SK-N-SH treated with all-trans-retinoic acid at 6 μM for 48 hours (cell line): ENCODE data around the gene LRRN1.

Experiments used
- ARNTL ChIP-seq: fragments of 450-650 bp; formaldehyde crosslinking; IDR thresholded peaks from 2 replicates; pipeline ENCODE4 v1.5.0; 2020; ENCODE audit warnings: low read depth, mild to moderate bottlenecking, moderate library complexity, borderline replicate concordance
- CSDC2 ChIP-seq: fragments of 250-450 bp; sonication (Bioruptor Pico); IDR thresholded peaks from 2 replicates; pipeline ENCODE4 v1.5.0; 2020; ENCODE audit warnings: mild to moderate bottlenecking, moderate library complexity
- CSRNP3 ChIP-seq: fragments of 250-450 bp; sonication (Bioruptor Pico); IDR thresholded peaks from 2 replicates; pipeline ENCODE4 v1.5.1; 2021; ENCODE audit warnings: mild to moderate bottlenecking, moderate library complexity
- ESRRG ChIP-seq: fragments of 250-450 bp; sonication (Bioruptor Pico); IDR thresholded peaks from 2 replicates; pipeline ENCODE4 v1.6.1; 2021; ENCODE audit warnings: mild to moderate bottlenecking
- GLIS3 ChIP-seq: fragments of 250-450 bp; sonication (Bioruptor Pico); IDR thresholded peaks from 2 replicates; pipeline ENCODE4 v1.5.0; 2020; ENCODE audit warnings: mild to moderate bottlenecking, moderate library complexity
- ISL1 ChIP-seq: fragments of 250-450 bp; sonication (Bioruptor Pico); IDR thresholded peaks from 2 replicates; pipeline ENCODE4 v2.1.2; 2022; ENCODE audit warnings: mild to moderate bottlenecking, moderate library complexity
- PATZ1 ChIP-seq: fragments of 250-450 bp; sonication (Bioruptor Pico); IDR thresholded peaks from 2 replicates; pipeline ENCODE4 v1.8.0; 2020; ENCODE audit warnings: mild to moderate bottlenecking, moderate library complexity, borderline replicate concordance
- POU6F1 ChIP-seq: fragments of 250-450 bp; sonication (Bioruptor Pico); IDR thresholded peaks from 2 replicates; pipeline ENCODE4 v1.8.0; 2021; ENCODE audit warnings: low read depth, mild to moderate bottlenecking, moderate library complexity, borderline replicate concordance
- RARB ChIP-seq: fragments of 250-450 bp; sonication (Bioruptor Pico); IDR thresholded peaks from 2 replicates; pipeline ENCODE4 v1.8.0; 2021; ENCODE audit warnings: mild to moderate bottlenecking, moderate library complexity
- TCF4 ChIP-seq: fragments of 250-450 bp; sonication (Bioruptor Pico); IDR thresholded peaks from 2 replicates; pipeline ENCODE4 v1.8.0; 2021; ENCODE audit warnings: mild to moderate bottlenecking, moderate library complexity, borderline replicate concordance
- ZFP3 ChIP-seq: fragments of 250-450 bp; sonication (Bioruptor Pico); IDR thresholded peaks from 2 replicates; pipeline ENCODE4 v1.5.0; 2020; ENCODE audit warnings: mild to moderate bottlenecking, moderate library complexity
- ZNF565 ChIP-seq: fragments of 450-650 bp; formaldehyde crosslinking; conservative IDR thresholded peaks from 2 replicates; pipeline ENCODE4 v1.5.0; 2020; ENCODE audit warnings: low read depth, mild to moderate bottlenecking, moderate library complexity
- TF ChIP-seq, protein P1 (sequence below): fragments of 250-450 bp; sonication (Bioruptor Pico); IDR thresholded peaks from 2 replicates; pipeline ENCODE4 v1.5.0; 2020; ENCODE audit warnings: mild to moderate bottlenecking, moderate library complexity
- TF ChIP-seq, protein P2 (sequence below): fragments of 250-450 bp; sonication (Bioruptor Pico); IDR thresholded peaks from 2 replicates; pipeline ENCODE4 v1.5.1; 2020; ENCODE audit warnings: low read depth, mild to moderate bottlenecking, moderate library complexity

GRCh38 chr3:3815206-3815605 is 16.0 kb downstream of the LRRN1 start:
- TF ChIP-seq ISL1 (CRISPR knock-in tag) (no peak), CSRNP3 (no peak), PATZ1 (CRISPR knock-in tag) (no peak), RARB (no peak), CSDC2 (CRISPR knock-in tag) (no peak), ZNF565 (CRISPR knock-in tag) (no peak), ESRRG (CRISPR knock-in tag) (no peak), POU6F1 (CRISPR knock-in tag) (no peak), GLIS3 (no peak), TCF4 (no peak), ARNTL (CRISPR knock-in tag) (no peak), ZFP3 (CRISPR knock-in tag) (no peak)
- TF ChIP-seq, protein P1, sequence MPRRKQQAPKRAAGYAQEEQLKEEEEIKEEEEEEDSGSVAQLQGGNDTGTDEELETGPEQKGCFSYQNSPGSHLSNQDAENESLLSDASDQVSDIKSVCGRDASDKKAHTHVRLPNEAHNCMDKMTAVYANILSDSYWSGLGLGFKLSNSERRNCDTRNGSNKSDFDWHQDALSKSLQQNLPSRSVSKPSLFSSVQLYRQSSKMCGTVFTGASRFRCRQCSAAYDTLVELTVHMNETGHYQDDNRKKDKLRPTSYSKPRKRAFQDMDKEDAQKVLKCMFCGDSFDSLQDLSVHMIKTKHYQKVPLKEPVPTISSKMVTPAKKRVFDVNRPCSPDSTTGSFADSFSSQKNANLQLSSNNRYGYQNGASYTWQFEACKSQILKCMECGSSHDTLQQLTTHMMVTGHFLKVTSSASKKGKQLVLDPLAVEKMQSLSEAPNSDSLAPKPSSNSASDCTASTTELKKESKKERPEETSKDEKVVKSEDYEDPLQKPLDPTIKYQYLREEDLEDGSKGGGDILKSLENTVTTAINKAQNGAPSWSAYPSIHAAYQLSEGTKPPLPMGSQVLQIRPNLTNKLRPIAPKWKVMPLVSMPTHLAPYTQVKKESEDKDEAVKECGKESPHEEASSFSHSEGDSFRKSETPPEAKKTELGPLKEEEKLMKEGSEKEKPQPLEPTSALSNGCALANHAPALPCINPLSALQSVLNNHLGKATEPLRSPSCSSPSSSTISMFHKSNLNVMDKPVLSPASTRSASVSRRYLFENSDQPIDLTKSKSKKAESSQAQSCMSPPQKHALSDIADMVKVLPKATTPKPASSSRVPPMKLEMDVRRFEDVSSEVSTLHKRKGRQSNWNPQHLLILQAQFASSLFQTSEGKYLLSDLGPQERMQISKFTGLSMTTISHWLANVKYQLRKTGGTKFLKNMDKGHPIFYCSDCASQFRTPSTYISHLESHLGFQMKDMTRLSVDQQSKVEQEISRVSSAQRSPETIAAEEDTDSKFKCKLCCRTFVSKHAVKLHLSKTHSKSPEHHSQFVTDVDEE (CRISPR knock-in tag) = no peak
- TF ChIP-seq, protein P2, sequence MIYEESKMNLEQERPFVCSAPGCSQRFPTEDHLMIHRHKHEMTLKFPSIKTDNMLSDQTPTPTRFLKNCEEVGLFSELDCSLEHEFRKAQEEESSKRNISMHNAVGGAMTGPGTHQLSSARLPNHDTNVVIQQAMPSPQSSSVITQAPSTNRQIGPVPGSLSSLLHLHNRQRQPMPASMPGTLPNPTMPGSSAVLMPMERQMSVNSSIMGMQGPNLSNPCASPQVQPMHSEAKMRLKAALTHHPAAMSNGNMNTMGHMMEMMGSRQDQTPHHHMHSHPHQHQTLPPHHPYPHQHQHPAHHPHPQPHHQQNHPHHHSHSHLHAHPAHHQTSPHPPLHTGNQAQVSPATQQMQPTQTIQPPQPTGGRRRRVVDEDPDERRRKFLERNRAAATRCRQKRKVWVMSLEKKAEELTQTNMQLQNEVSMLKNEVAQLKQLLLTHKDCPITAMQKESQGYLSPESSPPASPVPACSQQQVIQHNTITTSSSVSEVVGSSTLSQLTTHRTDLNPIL = no peak
